Cardiac fibroblast (primary cell): ENCODE measurements around the gene SDK2.

ENCODE experiments used
- DNase-seq, 2 donors: peaks; one replicate each; pipeline versions ENCODE4 v3.0.0 to v3.0.0-alpha.2; 2010; ENCODE audit warnings: low read depth in 2 of 2
- H3K4me3 ChIP-seq, 2 donors: replicated peaks in 1 of 2; 1 replicate in 1 of 2; 2 replicates in 1 of 2; pipeline ENCODE4 v1.5.1; 2011; ENCODE audit warnings: low read depth in 2 of 2, low read length in 2 of 2, mild to moderate bottlenecking in 2 of 2, moderate library complexity in 1 of 2
- CTCF ChIP-seq: IDR thresholded peaks from one replicate; pipeline ENCODE4 v1.5.1; 2011; ENCODE audit warnings: low read depth, mild to moderate bottlenecking, low read length, inconsistent platforms

The SDK2 gene

DNA sequence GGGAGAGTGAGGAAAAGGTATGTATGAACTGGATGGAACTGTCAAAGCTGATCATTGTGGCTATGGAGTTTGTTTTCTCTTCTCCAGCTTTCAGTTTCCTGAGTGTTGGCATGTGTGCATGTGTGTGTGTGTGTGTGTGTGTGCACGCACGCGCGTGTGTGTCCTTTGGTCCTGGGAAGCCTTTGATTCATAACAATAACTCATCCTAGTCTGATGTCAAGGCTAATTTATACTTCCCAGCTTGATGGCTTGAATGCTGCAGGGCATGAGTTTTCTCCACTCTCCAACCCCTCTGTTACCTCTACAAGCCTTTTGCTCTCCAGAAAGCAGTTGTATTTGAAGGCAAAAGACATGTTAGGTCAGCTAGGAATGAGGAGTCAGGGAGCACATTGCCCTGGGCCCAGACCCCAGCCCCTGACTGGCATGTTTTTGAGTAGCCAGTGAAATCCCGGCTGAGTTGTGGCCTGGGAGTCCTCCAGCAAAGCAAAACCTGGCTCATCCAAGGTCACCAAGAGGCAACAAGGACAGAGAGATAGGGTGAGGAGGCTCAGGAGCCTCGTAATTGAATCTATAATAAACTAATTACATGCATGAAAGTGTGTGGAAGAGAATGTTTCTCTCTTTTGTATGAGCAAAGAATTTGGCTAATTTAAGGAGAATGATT is 323.5 kb downstream of the SDK2 start:
- DNase-seq: no peak
- no peak overlapping the region for H3K4me3 ChIP-seq
- no peak for TF ChIP-seq CTCF

DNA sequence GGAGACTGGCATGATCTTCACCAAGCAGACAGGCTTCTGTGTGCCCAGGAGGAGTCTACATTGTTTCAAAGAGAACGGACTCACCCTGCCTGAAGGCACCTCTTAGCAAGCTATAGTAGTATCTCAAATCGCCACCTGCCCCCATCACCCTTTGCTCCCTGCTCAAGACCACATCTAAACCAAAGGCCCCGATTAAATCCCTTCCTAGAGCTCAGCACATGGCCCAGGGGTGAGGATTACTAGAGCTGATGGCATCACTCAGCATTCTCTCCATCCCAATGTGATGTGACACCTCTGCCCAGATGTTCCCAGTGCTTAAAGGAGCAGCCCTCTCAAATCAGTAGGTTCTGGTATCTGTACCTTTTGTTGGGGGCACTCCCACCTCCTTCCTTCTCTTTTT is 324.5 kb downstream of the SDK2 start:
- TF ChIP-seq CTCF: no peak
- no peak for DNase-seq

DNA sequence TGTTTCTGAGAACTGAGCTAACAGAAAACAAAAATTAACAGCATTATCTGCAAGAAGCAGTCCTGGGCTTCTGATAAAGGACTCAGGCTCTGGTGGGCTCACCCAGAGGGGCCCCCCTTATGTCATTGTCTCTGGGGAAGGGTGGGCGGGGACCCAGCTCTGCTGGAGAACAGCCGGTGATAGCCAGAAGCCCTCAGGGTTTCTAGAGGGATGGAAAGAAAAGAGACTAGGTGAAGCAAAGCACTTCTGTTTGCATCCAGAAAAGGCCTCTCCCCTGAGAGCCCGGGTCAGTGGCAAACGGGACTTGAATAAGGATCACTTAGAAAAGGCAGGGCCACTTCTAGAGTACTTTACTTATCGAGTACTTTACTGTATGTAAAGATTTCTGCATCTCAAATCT is 325.4 kb downstream of the SDK2 start:
- no peak overlapping the region for H3K4me3 ChIP-seq
- no peak for TF ChIP-seq CTCF
- no peak for DNase-seq

More for the DNA sequence above, 324.5 kb downstream of the SDK2 start:
- no peak overlapping the region for H3K4me3 ChIP-seq

- TF ChIP-seq CTCF: no peak
- no peak overlapping the region for H3K4me3 ChIP-seq
- no peak for DNase-seq
Measured at GRCh38 chr17:73318427-73318813, 325.8 kb downstream of the SDK2 start.

- no peak for TF ChIP-seq CTCF
- DNase-seq: peak in 1 of 2 donors; percentile 40
- no peak overlapping the region for H3K4me3 ChIP-seq
Measured at GRCh38 chr17:73317513-73318426, 326.5 kb downstream of the SDK2 start.

- peak; percentile 68 to 78 for DNase-seq
- H3K4me3 ChIP-seq: no peak overlapping the region
- TF ChIP-seq CTCF: no peak
Measured at GRCh38 chr17:73316919-73317505, 327.2 kb downstream of the SDK2 start.
